ENCODE measurements around the gene BRSK2. TPM values are rescaled to one million over a fixed set of nuclear protein-coding genes. Genes with fewer than 3 reads are reported as not detected.

BRSK2 gene
- total RNA-seq, 1 donor from 2014 or later = 1.5 TPM

- Mint-ChIP-seq H3K36me3 (ENCODE audit: low read depth) (no peaks in the 10 kb centered on the region), H3K4me3 (ENCODE audit: low read depth) (no peak overlapping the region), H3K27me3 (ENCODE audit: low read depth) (no peaks in the 10 kb centered on the region), H3K4me1 (ENCODE audit: low read depth) (no peaks in the 10 kb centered on the region), H3K27ac (no peak overlapping the region), H3K9me3 (no peaks in the 10 kb centered on the region)
- DNase-seq (ENCODE audit: low spot score) = no peak
- intact Hi-C loops (cut with micrococcal nuclease) = no loop called here
Observed at GRCh38 chr11:1447845-1448825, 58.4 kb downstream of the BRSK2 start.

- no peak for DNase-seq (ENCODE audit: low spot score)
- H3K27ac Mint-ChIP-seq = no peak overlapping the region
- intact Hi-C loops (cut with micrococcal nuclease) = no loop called here
- no peak overlapping the region for H3K4me3 Mint-ChIP-seq (ENCODE audit: low read depth)
- no peaks in the 10 kb centered on the region for H3K4me1 Mint-ChIP-seq (ENCODE audit: low read depth)
- no peaks in the 10 kb centered on the region for H3K36me3 Mint-ChIP-seq (ENCODE audit: low read depth)
- no peaks in the 10 kb centered on the region for H3K9me3 Mint-ChIP-seq
- H3K27me3 Mint-ChIP-seq (ENCODE audit: low read depth) = no peaks in the 10 kb centered on the region
Observed at GRCh38 chr11:1448882-1449281, 59.1 kb downstream of the BRSK2 start.

- Mint-ChIP-seq H3K27ac (no peak overlapping the region), H3K9me3 (no peaks in the 10 kb centered on the region), H3K4me3 (ENCODE audit: low read depth) (no peak overlapping the region), H3K27me3 (ENCODE audit: low read depth) (no peaks in the 10 kb centered on the region), H3K4me1 (ENCODE audit: low read depth) (no peaks in the 10 kb centered on the region), H3K36me3 (ENCODE audit: low read depth) (no peaks in the 10 kb centered on the region)
- DNase-seq (ENCODE audit: low spot score) = no peak
- intact Hi-C loops (cut with micrococcal nuclease) = no loop called here
Observed at GRCh38 chr11:1449490-1450243, 59.9 kb downstream of the BRSK2 start.

- H3K9me3 Mint-ChIP-seq = no peaks in the 10 kb centered on the region
- DNase-seq (ENCODE audit: low spot score) = no peak
- H3K27me3 Mint-ChIP-seq (ENCODE audit: low read depth) = no peaks in the 10 kb centered on the region
- no peaks in the 10 kb centered on the region for H3K4me1 Mint-ChIP-seq (ENCODE audit: low read depth)
- intact Hi-C loops (cut with micrococcal nuclease) = no loop called here
- H3K4me3 Mint-ChIP-seq (ENCODE audit: low read depth) = no peak overlapping the region
- H3K36me3 Mint-ChIP-seq (ENCODE audit: low read depth) = no peaks in the 10 kb centered on the region
- no peak overlapping the region for H3K27ac Mint-ChIP-seq
Observed at GRCh38 chr11:1450344-1450875, 60.7 kb downstream of the BRSK2 start.

- H3K9me3 Mint-ChIP-seq = no peaks in the 10 kb centered on the region
- H3K36me3 Mint-ChIP-seq (ENCODE audit: low read depth) = no peaks in the 10 kb centered on the region
- H3K27ac Mint-ChIP-seq = no peak overlapping the region
- intact Hi-C loops (cut with micrococcal nuclease) = no loop called here
- H3K27me3 Mint-ChIP-seq (ENCODE audit: low read depth) = no peaks in the 10 kb centered on the region
- no peaks in the 10 kb centered on the region for H3K4me1 Mint-ChIP-seq (ENCODE audit: low read depth)
- DNase-seq (ENCODE audit: low spot score) = no peak
- no peak overlapping the region for H3K4me3 Mint-ChIP-seq (ENCODE audit: low read depth)
Observed at GRCh38 chr11:1450949-1451710, 61.4 kb downstream of the BRSK2 start.

GRCh38 chr11:1451781-1452470 is 62.2 kb downstream of the BRSK2 start:
- H3K9me3 Mint-ChIP-seq = no peaks in the 10 kb centered on the region
- no peaks in the 10 kb centered on the region for H3K27me3 Mint-ChIP-seq (ENCODE audit: low read depth)
- H3K4me3 Mint-ChIP-seq (ENCODE audit: low read depth) = no peak overlapping the region

GRCh38 chr11:1452744-1453143 is 63.0 kb downstream of the BRSK2 start:
- Mint-ChIP-seq H3K36me3 (ENCODE audit: low read depth) (no peaks in the 10 kb centered on the region), H3K4me1 (ENCODE audit: low read depth) (no peaks in the 10 kb centered on the region), H3K9me3 (no peaks in the 10 kb centered on the region), H3K4me3 (ENCODE audit: low read depth) (no peak overlapping the region), H3K27ac (no peak overlapping the region), H3K27me3 (ENCODE audit: low read depth) (no peaks in the 10 kb centered on the region)
- intact Hi-C loops (cut with micrococcal nuclease) = no loop called here
- no peak for DNase-seq (ENCODE audit: low spot score)

More at GRCh38 chr11:1451781-1452470, 62.2 kb downstream of the BRSK2 start:
- Mint-ChIP-seq H3K4me1 (ENCODE audit: low read depth) (no peaks in the 10 kb centered on the region), H3K36me3 (ENCODE audit: low read depth) (no peaks in the 10 kb centered on the region), H3K27ac (no peak overlapping the region)
- DNase-seq (ENCODE audit: low spot score) = no peak
- intact Hi-C loops (cut with micrococcal nuclease) = no loop called here

- peak; percentile 30 for DNase-seq (ENCODE audit: low spot score)
- no peaks in the 10 kb centered on the region for H3K36me3 Mint-ChIP-seq (ENCODE audit: low read depth)
- H3K9me3 Mint-ChIP-seq = no peaks in the 10 kb centered on the region
- no peak overlapping the region for H3K27ac Mint-ChIP-seq
- intact Hi-C loops (cut with micrococcal nuclease) = no loop called here
- no peaks in the 10 kb centered on the region for H3K27me3 Mint-ChIP-seq (ENCODE audit: low read depth)
- no peaks in the 10 kb centered on the region for H3K4me1 Mint-ChIP-seq (ENCODE audit: low read depth)
- no peak overlapping the region for H3K4me3 Mint-ChIP-seq (ENCODE audit: low read depth)
Observed at GRCh38 chr11:1453611-1454034, 63.9 kb downstream of the BRSK2 start.

- Mint-ChIP-seq H3K9me3 (no peaks in the 10 kb centered on the region), H3K4me3 (ENCODE audit: low read depth) (no peak overlapping the region), H3K4me1 (ENCODE audit: low read depth) (no peaks in the 10 kb centered on the region), H3K27me3 (ENCODE audit: low read depth) (no peaks in the 10 kb centered on the region), H3K27ac (no peak overlapping the region), H3K36me3 (ENCODE audit: low read depth) (no peaks in the 10 kb centered on the region)
- no peak for DNase-seq (ENCODE audit: low spot score)
- intact Hi-C loops (cut with micrococcal nuclease) = no loop called here
Observed at GRCh38 chr11:1454576-1454975, 64.8 kb downstream of the BRSK2 start.

- H3K4me1 Mint-ChIP-seq (ENCODE audit: low read depth) = no peaks in the 10 kb centered on the region
Observed at GRCh38 chr11:1455032-1455762, 65.5 kb downstream of the BRSK2 start.

GRCh38 chr11:1455763-1456060 is 66.0 kb downstream of the BRSK2 start:
- Mint-ChIP-seq H3K9me3 (no peaks in the 10 kb centered on the region), H3K36me3 (ENCODE audit: low read depth) (no peaks in the 10 kb centered on the region), H3K27me3 (ENCODE audit: low read depth) (no peaks in the 10 kb centered on the region), H3K4me3 (ENCODE audit: low read depth) (no peak overlapping the region), H3K4me1 (ENCODE audit: low read depth) (no peaks in the 10 kb centered on the region), H3K27ac (no peak overlapping the region)
- intact Hi-C loops (cut with micrococcal nuclease) = no loop called here
- DNase-seq (ENCODE audit: low spot score) = no peak

More at GRCh38 chr11:1455032-1455762, 65.5 kb downstream of the BRSK2 start:
- Mint-ChIP-seq H3K36me3 (ENCODE audit: low read depth) (no peaks in the 10 kb centered on the region), H3K4me3 (ENCODE audit: low read depth) (no peak overlapping the region), H3K27me3 (ENCODE audit: low read depth) (no peaks in the 10 kb centered on the region), H3K9me3 (no peaks in the 10 kb centered on the region), H3K27ac (no peak overlapping the region)
- no peak for DNase-seq (ENCODE audit: low spot score)
- intact Hi-C loops (cut with micrococcal nuclease) = no loop called here
